Cerebellar cortex (tissue), 1 donor: ENCODE data around the gene SLC24A4.
A peak's percentile ranks its signal among the peaks of the same experiment; 100 is the strongest.

ENCODE experiments used
- DNase-seq: peaks from one replicate; pipeline ENCODE4 v3.0.0-alpha.2; 2015; ENCODE audit warnings: low spot score

Gene SLC24A4

DNA sequence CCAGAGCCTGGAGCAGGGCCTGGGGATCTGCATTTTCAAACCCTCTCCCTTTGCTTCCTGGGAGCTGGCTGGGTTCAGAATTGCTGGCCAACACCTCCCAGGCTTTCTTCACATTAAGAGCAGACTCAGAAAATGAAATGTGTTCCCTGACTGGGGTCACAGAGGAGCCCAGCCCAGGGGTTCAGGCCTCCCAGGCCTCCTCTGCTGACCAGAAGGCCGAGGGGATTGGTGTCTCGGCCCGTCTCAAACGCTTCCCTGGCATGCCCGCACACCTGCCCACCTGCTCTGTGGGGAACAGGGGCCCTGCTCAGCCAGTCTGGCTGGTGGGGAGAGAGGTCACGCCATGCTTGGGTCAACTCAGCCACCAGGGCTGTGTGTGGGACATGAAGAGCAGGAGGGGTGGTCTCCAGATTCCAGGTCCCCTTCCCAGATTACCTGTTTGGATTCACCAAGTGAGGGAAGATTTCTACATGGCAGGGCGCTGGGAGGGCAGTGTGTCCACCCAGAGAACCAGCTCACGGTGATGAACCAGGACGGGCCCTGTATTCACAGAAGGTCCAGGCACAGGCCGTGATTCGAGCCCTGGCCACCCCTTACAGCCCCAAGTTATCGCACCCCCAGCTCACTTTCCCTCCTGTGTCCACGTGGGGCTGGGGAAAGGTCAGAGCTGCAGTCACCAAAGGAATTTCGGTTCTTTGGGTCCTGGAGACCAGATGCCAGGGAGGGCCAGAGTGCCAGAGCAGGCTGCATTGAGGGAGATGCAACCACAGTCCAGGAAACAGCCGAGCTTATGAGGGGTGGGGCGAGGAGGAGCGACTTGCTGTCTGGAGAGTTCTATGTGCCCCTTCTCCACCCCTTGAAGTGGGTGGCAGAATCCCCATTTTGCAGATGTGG lies 135.4 kb downstream of the SLC24A4 start:
- DNase-seq: no peak

- DNase-seq: no peak
These were observed 136.3 kb downstream of the SLC24A4 start for GRCh38 chr14:92459030-92459949.

DNA sequence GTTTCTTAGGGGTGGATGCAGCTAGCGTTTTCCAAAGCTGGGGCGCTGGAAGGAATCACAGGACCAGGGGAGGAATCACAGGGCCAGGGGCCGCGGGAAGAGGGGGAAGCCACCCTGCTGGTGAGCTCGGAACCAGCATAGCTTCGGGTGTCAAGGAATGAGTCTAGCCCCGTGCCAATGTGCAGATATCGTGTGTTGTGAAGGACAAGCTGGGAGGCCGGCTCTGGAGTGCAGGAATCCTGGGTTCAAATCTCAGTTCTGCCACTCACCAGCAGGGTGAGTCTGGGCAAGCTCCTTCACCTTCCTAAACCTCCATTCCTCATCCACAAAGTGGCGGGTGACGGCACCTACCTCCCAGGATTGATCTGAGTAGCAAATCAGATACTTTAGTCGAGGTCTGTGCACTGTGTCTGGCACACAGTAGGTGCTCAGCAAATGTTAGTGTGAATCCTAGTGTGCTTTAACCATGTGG lies 137.0 kb downstream of the SLC24A4 start:
- no peak for DNase-seq

DNA sequence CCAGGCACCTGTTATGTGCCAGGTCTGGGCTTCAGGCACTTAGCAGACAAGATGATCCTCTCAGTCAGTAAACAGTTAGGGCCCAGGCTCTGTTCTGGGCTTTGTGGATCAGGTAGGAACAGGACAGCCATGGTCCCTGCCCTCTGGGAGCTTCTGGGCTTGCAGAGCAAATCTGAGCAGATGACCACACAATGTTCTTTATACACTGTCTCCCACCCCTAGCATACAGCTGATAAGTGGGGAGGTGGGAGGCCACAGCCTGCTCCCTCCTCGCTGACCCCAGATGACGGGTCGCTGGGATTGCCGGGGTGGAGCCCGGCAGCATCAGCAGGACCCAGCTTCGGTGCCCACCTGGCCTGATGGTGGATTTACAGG lies 137.6 kb downstream of the SLC24A4 start:
- DNase-seq: no peak

GRCh38 chr14:92460916-92461579 lies 138.1 kb downstream of the SLC24A4 start:
- DNase-seq: peak; percentile 40

GRCh38 chr14:92461891-92462290 lies 138.9 kb downstream of the SLC24A4 start:
- no peak for DNase-seq

- no peak for DNase-seq
These were observed 139.6 kb downstream of the SLC24A4 start for GRCh38 chr14:92462568-92462967.

DNA sequence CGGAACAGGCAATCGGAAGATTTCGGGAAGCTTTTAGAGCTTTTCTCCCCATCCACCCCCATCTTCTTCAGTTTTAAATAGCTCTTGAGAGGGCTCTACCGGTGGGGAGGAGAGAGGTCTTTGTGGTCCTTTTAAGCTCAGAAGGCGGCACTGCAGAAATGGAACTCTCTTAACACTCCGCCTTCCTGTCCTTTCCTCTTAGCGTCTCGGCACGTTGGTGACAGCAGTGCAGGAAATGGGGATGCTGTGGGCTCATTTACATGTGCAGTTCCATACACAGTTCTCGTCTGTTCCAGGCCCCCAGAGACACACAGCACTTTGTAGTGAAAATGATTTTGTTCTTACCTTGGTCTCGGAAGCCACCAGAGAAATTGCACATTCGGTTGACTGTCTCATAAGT lies 140.2 kb downstream of the SLC24A4 start:
- no peak for DNase-seq

- DNase-seq: no peak
These were observed 141.2 kb downstream of the SLC24A4 start for GRCh38 chr14:92464156-92464555.

GRCh38 chr14:92464716-92465115 lies 141.8 kb downstream of the SLC24A4 start:
- DNase-seq: no peak

DNA sequence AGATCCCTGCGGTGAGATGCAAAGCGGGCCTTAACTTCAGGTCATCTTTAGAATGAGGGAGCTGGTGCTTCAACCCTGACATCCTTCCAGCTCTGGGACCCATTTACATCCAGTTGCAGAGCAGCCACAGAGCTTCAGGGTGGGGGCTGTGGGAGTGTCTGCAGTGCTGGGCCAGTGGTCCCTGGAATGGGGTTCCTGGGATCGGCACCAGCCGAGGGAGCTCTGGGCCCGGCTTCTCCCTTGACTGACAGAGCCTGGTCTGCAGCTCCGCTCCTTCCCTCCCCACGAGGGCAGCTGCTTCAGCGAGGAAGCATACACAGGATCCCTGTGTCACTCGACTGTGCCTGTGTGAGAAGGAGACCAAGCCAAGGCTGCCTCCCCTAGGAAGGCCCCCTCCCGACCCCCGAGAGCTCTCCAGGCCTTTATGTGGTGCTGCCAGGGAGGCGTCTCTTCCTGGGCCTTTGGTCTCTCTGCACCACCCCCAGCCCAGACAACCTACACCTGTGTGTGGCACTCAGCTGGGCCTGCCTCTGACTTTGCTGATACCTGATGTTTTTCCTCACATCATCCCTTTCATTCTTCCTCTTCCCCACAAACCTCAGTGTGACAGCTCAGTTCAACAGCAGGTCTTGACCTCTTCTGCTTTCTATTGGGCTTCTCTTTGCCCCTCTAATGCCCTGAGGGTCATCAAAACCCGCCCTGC lies 142.5 kb downstream of the SLC24A4 start:
- DNase-seq: no peak

GRCh38 chr14:92466059-92466458 lies 143.1 kb downstream of the SLC24A4 start:
- DNase-seq: no peak

DNA sequence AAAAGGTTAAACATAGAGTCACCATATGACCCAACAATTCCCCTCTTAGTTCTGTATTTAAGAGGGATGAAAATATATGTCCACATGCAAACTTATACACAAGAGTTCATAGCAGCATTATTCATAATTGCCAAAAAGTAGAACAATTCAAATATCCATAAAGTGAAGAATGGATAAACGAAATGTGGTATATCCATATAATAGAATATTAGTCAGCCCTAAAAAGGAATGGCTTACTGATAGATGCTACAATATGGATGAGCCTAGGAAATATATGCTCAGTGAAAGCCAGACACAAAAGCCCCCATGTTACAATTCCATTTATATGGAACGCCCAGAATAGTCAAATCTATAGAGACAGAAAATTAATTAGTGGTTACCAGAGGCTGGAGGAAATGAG lies 146.6 kb downstream of the SLC24A4 start:
- no peak for DNase-seq

GRCh38 chr14:92470215-92470614 lies 147.2 kb downstream of the SLC24A4 start:
- no peak for DNase-seq

GRCh38 chr14:92470811-92471210 lies 147.8 kb downstream of the SLC24A4 start:
- no peak for DNase-seq

- no peak for DNase-seq
These were observed 149.0 kb downstream of the SLC24A4 start for GRCh38 chr14:92471919-92472318.

- DNase-seq: no peak
These were observed 149.9 kb downstream of the SLC24A4 start for GRCh38 chr14:92472860-92473259.

DNA sequence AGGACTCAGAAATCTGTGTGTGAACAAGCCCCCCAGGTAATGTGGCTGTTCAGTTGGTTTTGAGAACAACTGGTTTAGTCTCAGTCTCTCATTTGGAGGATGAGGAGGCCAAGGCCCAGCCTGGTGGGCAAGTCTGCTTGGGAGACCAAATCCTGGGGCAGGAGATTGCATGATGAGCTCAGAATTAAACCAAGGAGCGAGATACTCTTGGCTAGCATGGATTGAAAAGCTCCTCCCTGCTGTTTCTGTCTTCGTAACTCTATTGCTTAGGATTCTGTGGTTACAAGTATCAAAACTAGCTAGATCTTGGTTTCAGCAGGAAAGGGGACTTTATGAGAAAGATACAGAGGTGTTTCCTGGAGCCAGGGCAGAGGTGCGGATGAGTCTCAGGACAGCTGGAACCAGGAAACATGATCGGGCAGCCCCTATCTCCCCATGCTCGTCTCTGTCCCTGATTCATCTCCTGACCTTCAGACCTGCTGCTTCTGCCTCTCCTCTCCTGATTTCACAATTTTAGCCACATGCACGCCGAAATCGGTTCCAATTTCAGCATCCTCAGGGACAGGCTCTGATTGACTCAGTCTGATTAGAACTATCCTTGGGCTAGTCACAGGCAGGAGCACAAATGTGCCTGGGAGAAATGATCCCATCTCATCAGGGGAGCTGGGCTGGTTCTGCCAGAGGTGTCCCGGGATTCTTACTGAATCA lies 150.4 kb downstream of the SLC24A4 start:
- no peak for DNase-seq

DNA sequence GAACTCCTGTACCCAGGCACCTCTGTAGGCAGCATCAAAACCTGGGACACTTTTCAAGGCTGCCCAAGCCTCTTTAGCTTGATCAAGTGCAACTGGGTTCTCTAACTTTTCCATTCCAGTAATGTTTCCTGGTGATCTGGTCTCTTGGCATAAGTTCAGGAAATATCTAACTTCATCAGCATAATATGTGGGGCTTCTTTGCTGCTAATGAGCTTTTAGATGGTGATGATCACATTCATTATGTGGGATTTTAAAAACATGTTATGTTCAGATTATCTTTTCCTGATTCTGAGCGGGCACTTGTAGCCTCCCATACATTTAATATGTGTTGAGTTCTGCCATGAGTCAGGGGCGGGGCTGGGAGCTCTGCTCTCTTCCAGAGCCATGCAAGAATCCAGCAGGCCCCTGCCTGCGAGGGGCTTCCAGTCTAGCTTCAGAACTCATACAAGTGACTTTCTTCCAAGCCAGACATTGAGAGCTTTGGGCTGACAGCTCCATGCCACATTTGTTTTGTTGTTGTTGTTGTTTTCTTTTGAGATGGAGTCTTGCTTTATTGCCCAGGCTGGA lies 151.1 kb downstream of the SLC24A4 start:
- DNase-seq: no peak

DNA sequence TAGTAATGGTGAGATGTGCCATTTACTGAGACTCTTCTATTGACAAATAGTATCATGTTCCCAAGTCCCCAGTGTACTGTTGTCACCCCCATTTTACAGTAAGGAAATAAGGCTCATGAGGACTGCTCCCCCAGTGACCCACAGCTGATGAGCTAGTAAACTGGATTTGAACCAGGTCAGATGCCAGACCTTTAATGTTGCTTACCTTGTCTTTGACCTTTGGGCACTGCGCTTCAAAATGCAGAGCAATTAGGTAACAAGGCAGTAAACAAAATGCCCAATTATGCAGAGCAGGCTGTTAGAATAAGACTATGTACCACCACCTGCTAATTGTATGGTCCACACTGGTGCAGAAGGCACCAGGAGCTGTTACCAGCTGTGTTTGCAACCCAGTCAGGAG lies 152.1 kb downstream of the SLC24A4 start:
- no peak for DNase-seq
